A673 (cell line): ENCODE data around the gene SIAH2.

Experiments used
- CTCF ChIP-seq: fragments of 300-800, 200-600 bp; sonication (generic); conservative IDR thresholded peaks from 2 replicates; pipeline ENCODE4 v1.5.1; 2017; ENCODE audit warnings: low read depth, mild to moderate bottlenecking, antibody characterized with exemption, low read length, moderate library complexity, mixed read lengths
- EZH2 ChIP-seq: fragments of 200-600 bp; sonication (generic); IDR thresholded peaks from 2 replicates; pipeline ENCODE4 v1.6.1; 2017; ENCODE audit warnings: borderline replicate concordance, low read depth, mild to moderate bottlenecking, mixed read lengths, antibody characterized with exemption, low read length; ENCODE audit not compliant: poor library complexity, severe bottlenecking

DNA sequence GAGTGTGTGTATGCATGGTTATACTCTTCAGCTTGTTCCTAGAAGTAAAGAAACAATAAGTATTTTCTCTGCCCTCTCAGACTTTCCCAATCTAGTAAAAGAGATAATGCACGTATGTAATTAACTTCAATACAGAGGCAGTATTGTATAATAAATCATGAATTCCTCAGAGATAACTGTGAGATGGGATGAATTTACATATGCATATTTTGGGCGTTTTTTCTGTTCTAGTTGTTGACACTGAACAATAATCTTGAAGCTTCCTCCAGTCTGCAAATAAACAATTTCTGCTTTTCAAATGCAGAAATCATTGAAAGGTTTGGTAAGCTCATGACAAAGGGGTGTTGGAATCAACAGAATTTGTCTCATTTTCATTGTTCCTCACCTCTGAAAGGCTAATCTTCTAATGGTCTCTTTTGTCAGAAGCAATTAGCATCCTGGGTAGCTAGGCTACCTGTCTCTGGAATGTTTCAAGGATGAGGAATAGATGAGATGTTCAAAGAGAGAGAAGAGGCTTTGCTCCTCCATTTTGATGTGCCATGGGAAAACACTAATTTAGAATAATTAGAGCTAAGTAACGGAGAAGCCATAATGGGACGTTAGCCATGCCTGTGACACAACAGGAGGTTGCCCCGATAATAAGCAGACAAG is 43.3 kb upstream of the SIAH2 start:
- TF ChIP-seq CTCF, result no peak
- no peak for TF ChIP-seq EZH2
